ENCODE measurements around the gene EYA3.

GRCh38 chr1:28039341-28039740, 49.1 kb downstream of the EYA3 start:
- TF ChIP-seq CTCF (IDR thresholded peaks at IDR 0.05) (no peak), POLR2A (IDR thresholded peaks at IDR 0.05) (no peak)
